ENCODE measurements around the gene MTF1.

GRCh38 chr1:37761416-37762095 is 97.8 kb downstream of the MTF1 start:
- no peak for TF ChIP-seq CTCF (conservative IDR thresholded peaks at IDR 0.05)
- TF ChIP-seq ZFX (IDR thresholded peaks at IDR 0.05), result no peak

Data from C4-2B (cell line).